ENCODE data around the gene DNM1.

- no peak for TF ChIP-seq CTCF (IDR thresholded peaks at IDR 0.05; ENCODE audit: low read length)
- TF ChIP-seq EZH2 (IDR thresholded peaks at IDR 0.05; ENCODE audit: borderline replicate concordance, low read length), result no peak
Measured at GRCh38 chr9:128249558-128249907, 46.4 kb downstream of the DNM1 start.

Measured in OCI-LY1 (cell line).